Measurements from ENCODE around the gene CPA3.

DNA sequence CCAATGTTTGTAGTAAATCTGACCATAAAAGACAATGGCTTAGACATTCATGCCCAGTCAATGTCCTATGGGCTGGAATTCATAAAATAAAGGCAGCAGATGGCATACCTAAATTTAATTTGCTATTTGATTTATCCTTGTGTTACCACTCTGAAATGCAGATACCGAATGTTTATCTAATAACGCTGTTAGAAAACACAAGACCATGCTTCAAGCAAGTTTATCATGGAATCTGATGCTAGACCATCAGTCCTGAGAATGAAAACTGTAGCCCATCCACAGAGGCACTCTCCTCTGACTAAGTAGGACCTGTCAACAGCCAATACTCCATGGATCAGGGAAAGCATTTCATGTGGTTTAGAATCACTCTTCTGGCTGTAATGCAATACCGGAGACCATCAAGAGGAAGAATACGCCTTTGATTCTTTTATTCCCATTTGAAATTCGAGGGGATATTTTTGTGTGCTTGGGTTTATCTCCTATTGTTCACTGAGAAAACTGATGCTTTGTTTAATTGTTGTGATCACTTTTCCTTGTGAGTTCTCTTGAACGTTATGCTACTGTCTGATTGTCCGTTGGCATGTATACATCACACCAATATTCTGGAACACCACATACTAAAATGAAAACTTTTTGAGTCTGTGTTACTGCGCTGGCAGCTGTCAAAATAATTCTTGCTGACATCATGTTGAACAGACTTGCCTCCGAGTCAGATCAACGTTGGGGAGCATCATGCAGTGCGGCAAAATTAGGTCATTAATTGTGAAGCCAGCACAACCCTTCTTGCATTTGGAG is 49.6 kb upstream of the CPA3 start:
- TF ChIP-seq, protein P1, sequence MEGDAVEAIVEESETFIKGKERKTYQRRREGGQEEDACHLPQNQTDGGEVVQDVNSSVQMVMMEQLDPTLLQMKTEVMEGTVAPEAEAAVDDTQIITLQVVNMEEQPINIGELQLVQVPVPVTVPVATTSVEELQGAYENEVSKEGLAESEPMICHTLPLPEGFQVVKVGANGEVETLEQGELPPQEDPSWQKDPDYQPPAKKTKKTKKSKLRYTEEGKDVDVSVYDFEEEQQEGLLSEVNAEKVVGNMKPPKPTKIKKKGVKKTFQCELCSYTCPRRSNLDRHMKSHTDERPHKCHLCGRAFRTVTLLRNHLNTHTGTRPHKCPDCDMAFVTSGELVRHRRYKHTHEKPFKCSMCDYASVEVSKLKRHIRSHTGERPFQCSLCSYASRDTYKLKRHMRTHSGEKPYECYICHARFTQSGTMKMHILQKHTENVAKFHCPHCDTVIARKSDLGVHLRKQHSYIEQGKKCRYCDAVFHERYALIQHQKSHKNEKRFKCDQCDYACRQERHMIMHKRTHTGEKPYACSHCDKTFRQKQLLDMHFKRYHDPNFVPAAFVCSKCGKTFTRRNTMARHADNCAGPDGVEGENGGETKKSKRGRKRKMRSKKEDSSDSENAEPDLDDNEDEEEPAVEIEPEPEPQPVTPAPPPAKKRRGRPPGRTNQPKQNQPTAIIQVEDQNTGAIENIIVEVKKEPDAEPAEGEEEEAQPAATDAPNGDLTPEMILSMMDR (IDR thresholded peaks at IDR 0.05) = no peak
- TF ChIP-seq POLR2A (IDR thresholded peaks at IDR 0.05) = no peak

All from esophagus squamous epithelium (tissue), 4 donors.